HEK293 (cell line): ENCODE data around the gene SLC1A3.
A peak's percentile ranks its signal among the peaks of the same experiment; 100 is the strongest.

Experiments
- CTCF ChIA-PET: fragments of 350-600 bp; formaldehyde crosslinking; extraction: SDS; loops from one replicate; lab custom pipeline; 2021; ENCODE audit warnings: antibody characterized with exemption; lab: Yijun Ruan, JAX
- POLR2A ChIA-PET: fragments of 300-600 bp; formaldehyde crosslinking; extraction: SDS; loops from one replicate; lab custom pipeline; 2020; ENCODE audit warnings: antibody characterized with exemption, inconsistent platforms; lab: Yijun Ruan, JAX
- H3K27ac ChIP-seq: fragments of 200-500 bp; sonication (Bioruptor generic); 2 replicates; pipeline ENCODE4 v1.5.1; 2014; ENCODE audit warnings: low read depth, low read length, control low read depth, inconsistent platforms; ENCODE audit errors: extremely low read depth
- H3K36me3 ChIP-seq, 2 experiments: fragments of 200-500 bp in 1 of 2; sonication (Bioruptor generic) in 1 of 2; 1 replicate in 1 of 2; 2 replicates in 1 of 2; pipeline ENCODE4 v1.5.1; 2014 to 2017; ENCODE audit warnings: inconsistent platforms in 2 of 2, low read length in 2 of 2; ENCODE audit not compliant: control insufficient read depth in 2 of 2, insufficient read depth in 1 of 2
- H3K4me1 ChIP-seq: fragments of 200-500 bp; sonication (Bioruptor generic); 2 replicates; pipeline ENCODE4 v1.5.1; 2014; ENCODE audit warnings: mild to moderate bottlenecking, low read length, inconsistent platforms; ENCODE audit not compliant: control insufficient read depth, insufficient read depth
- H3K4me3 ChIP-seq: 2 replicates; pipeline ENCODE4 v1.5.1; 2011; ENCODE audit warnings: low read depth, mild to moderate bottlenecking, control low read depth, low read length, moderate library complexity
- H3K9me3 ChIP-seq: fragments of 200-500 bp; sonication (Bioruptor generic); 2 replicates; pipeline ENCODE4 v1.5.1; 2014; ENCODE audit warnings: low read depth, low read length, inconsistent platforms; ENCODE audit not compliant: control insufficient read depth, insufficient read depth
- CTCF ChIP-seq: fragments of 450-650 bp; formaldehyde crosslinking; IDR thresholded peaks from 2 replicates; pipeline ENCODE4 v1.5.1; 2016; ENCODE audit warnings: missing biosample characterization, missing genetic modification characterization
- INSM2 ChIP-seq: fragments of 450-650 bp; formaldehyde crosslinking; IDR thresholded peaks from 2 replicates; pipeline ENCODE4 v1.5.1; 2016; ENCODE audit warnings: missing biosample characterization, missing genetic modification characterization
- MEIS1 ChIP-seq: sonication (generic); formaldehyde crosslinking; IDR thresholded peaks from 2 replicates; pipeline ENCODE4 v1.8.1; 2022; ENCODE audit warnings: missing genetic modification reagents, mild to moderate bottlenecking, borderline replicate concordance
- PATZ1 ChIP-seq: fragments of 450-650 bp; formaldehyde crosslinking; IDR thresholded peaks from 2 replicates; pipeline ENCODE4 v1.5.1; 2016; ENCODE audit warnings: missing biosample characterization, missing genetic modification characterization
- PRDM6 ChIP-seq: fragments of 450-650 bp; formaldehyde crosslinking; IDR thresholded peaks from 2 replicates; pipeline ENCODE4 v1.5.1; 2017; ENCODE audit warnings: missing biosample characterization, missing genetic modification characterization
- ZBTB20 ChIP-seq: fragments of 450-650 bp; formaldehyde crosslinking; IDR thresholded peaks from 2 replicates; pipeline ENCODE4 v1.5.1; 2016; ENCODE audit warnings: missing biosample characterization, missing genetic modification characterization
- ZNF138 ChIP-seq: fragments of 450-650 bp; formaldehyde crosslinking; IDR thresholded peaks from 2 replicates; pipeline ENCODE4 v1.5.1; 2016; ENCODE audit warnings: missing biosample characterization, missing genetic modification characterization, borderline replicate concordance
- ZNF140 ChIP-seq: fragments of 450-650 bp; formaldehyde crosslinking; IDR thresholded peaks from 2 replicates; pipeline ENCODE4 v1.5.1; 2016; ENCODE audit warnings: missing biosample characterization, missing genetic modification characterization
- ZNF26 ChIP-seq: fragments of 450-650 bp; formaldehyde crosslinking; IDR thresholded peaks from 2 replicates; pipeline ENCODE4 v1.5.1; 2016; ENCODE audit warnings: missing biosample characterization, missing genetic modification characterization
- ZNF302 ChIP-seq: fragments of 450-650 bp; formaldehyde crosslinking; IDR thresholded peaks from 2 replicates; pipeline ENCODE4 v1.5.1; 2016; ENCODE audit warnings: missing biosample characterization, missing genetic modification characterization, low read depth
- ZNF324 ChIP-seq: fragments of 450-650 bp; formaldehyde crosslinking; IDR thresholded peaks from 2 replicates; pipeline ENCODE4 v1.5.1; 2016; ENCODE audit warnings: missing biosample characterization, missing genetic modification characterization
- ZNF391 ChIP-seq: fragments of 450-650 bp; formaldehyde crosslinking; IDR thresholded peaks from 2 replicates; pipeline ENCODE4 v1.5.1; 2016; ENCODE audit warnings: low read depth, missing biosample characterization, missing genetic modification characterization, borderline replicate concordance
- ZNF416 ChIP-seq: fragments of 450-650 bp; formaldehyde crosslinking; IDR thresholded peaks from 2 replicates; pipeline ENCODE4 v1.5.1; 2016; ENCODE audit warnings: missing biosample characterization, missing genetic modification characterization
- ZNF433 ChIP-seq: fragments of 450-650 bp; formaldehyde crosslinking; IDR thresholded peaks from 2 replicates; pipeline ENCODE4 v1.5.1; 2016; ENCODE audit warnings: missing biosample characterization, missing genetic modification characterization, low read depth
- ZNF449 ChIP-seq: fragments of 450-650 bp; formaldehyde crosslinking; IDR thresholded peaks from 2 replicates; pipeline ENCODE4 v1.5.1; 2017; ENCODE audit warnings: missing biosample characterization, mild to moderate bottlenecking, missing genetic modification characterization, moderate library complexity
- ZNF600 ChIP-seq: fragments of 450-650 bp; formaldehyde crosslinking; IDR thresholded peaks from 2 replicates; pipeline ENCODE4 v1.5.1; 2016; ENCODE audit warnings: missing biosample characterization, missing genetic modification characterization
- ZNF639 ChIP-seq: fragments of 450-650 bp; formaldehyde crosslinking; IDR thresholded peaks from 2 replicates; pipeline ENCODE4 v1.5.1; 2016; ENCODE audit warnings: missing biosample characterization, missing genetic modification characterization
- ZNF654 ChIP-seq: fragments of 450-650 bp; formaldehyde crosslinking; IDR thresholded peaks from 2 replicates; pipeline ENCODE4 v1.5.1; 2016; ENCODE audit warnings: low read depth, missing biosample characterization, missing genetic modification characterization
- ZNF658 ChIP-seq: fragments of 450-650 bp; formaldehyde crosslinking; IDR thresholded peaks from 2 replicates; pipeline ENCODE4; 2016; ENCODE audit warnings: missing biosample characterization, missing genetic modification characterization
- ZNF791 ChIP-seq: fragments of 450-650 bp; formaldehyde crosslinking; IDR thresholded peaks from 2 replicates; pipeline ENCODE4 v1.5.1; 2016; ENCODE audit warnings: missing biosample characterization, missing genetic modification characterization
- ZSCAN30 ChIP-seq: fragments of 450-650 bp; IDR thresholded peaks from 2 replicates; pipeline ENCODE4 v1.5.1; 2018; ENCODE audit warnings: missing biosample characterization, mild to moderate bottlenecking, missing genetic modification characterization, moderate library complexity

The SLC1A3 gene

GRCh38 chr5:36694351-36694750 lies 87.9 kb downstream of the SLC1A3 start:
- H3K9me3 ChIP-seq = no peaks in the 10 kb centered on the region
- no peaks in the 10 kb centered on the region for H3K4me1 ChIP-seq
- POLR2A ChIA-PET = no interaction called here
- TF ChIP-seq ZNF416 (tag by site-specific recombination) (no peak), INSM2 (tag by site-specific recombination) (no peak), MEIS1 (CRISPR knock-in tag) (no peak), ZNF791 (no peak), ZNF449 (tag by site-specific recombination) (no peak), ZNF658 (tag by site-specific recombination) (no peak), ZNF324 (tag by site-specific recombination) (no peak), ZNF433 (no peak), ZNF639 (tag by site-specific recombination) (no peak), ZNF26 (no peak), PATZ1 (tag by site-specific recombination) (no peak), ZNF391 (no peak), ZNF600 (tag by site-specific recombination) (no peak)
- no peak overlapping the region for H3K4me3 ChIP-seq
- H3K36me3 ChIP-seq = no peaks in the 10 kb centered on the region
- CTCF ChIA-PET = interaction anchor here (0.5 to 14.4 kb wide), 14 partner anchors 13 to 520 kb away, joined by 3 to 352 read pairs (median 3); no protein-coding TSS in a partner anchor
- H3K27ac ChIP-seq = no peak overlapping the region

- no peak overlapping the region for H3K27ac ChIP-seq
- H3K36me3 ChIP-seq = no peaks in the 10 kb centered on the region
- TF ChIP-seq ZNF302 (tag by site-specific recombination) (no peak), ZNF140 (tag by site-specific recombination) (no peak), ZNF26 (no peak), ZNF654 (peak; percentile 71), PRDM6 (tag by site-specific recombination) (no peak), ZSCAN30 (tag by site-specific recombination) (no peak), CTCF (tag by site-specific recombination) (peak; percentile 68), ZBTB20 (tag by site-specific recombination) (no peak), ZNF138 (tag by site-specific recombination) (no peak)
- CTCF ChIA-PET = interaction anchor here (0.5 to 14.4 kb wide), 73 partner anchors 8 to 623 kb away, joined by 3 to 352 read pairs (median 4); partner anchors contain the start of genes NADK2 and RANBP3L
- no peaks in the 10 kb centered on the region for H3K4me1 ChIP-seq
- no peaks in the 10 kb centered on the region for H3K9me3 ChIP-seq
- POLR2A ChIA-PET = no interaction called here
- no peak overlapping the region for H3K4me3 ChIP-seq
Measured at GRCh38 chr5:36696059-36696673, 89.8 kb downstream of the SLC1A3 start.
